HG03095 (cell line): ENCODE measurements around the gene SCUBE1.

Experiments
- ATAC-seq: cut with Tn5 transposase; IDR thresholded peaks from one replicate; pipeline ENCODE4 v1.9.1; 2021; ENCODE audit warnings: moderate library complexity; ENCODE audit not compliant: unreplicated experiment

The SCUBE1 gene

GRCh38 chr22:43267332-43267980, 75.7 kb downstream of the SCUBE1 start:
- no peak for ATAC-seq

- no peak for ATAC-seq
These were observed 77.1 kb downstream of the SCUBE1 start for GRCh38 chr22:43266076-43266475.

- peak; percentile 60 for ATAC-seq
These were observed 79.3 kb downstream of the SCUBE1 start for GRCh38 chr22:43263645-43264514.

GRCh38 chr22:43262990-43263644, 80.1 kb downstream of the SCUBE1 start:
- no peak for ATAC-seq

DNA sequence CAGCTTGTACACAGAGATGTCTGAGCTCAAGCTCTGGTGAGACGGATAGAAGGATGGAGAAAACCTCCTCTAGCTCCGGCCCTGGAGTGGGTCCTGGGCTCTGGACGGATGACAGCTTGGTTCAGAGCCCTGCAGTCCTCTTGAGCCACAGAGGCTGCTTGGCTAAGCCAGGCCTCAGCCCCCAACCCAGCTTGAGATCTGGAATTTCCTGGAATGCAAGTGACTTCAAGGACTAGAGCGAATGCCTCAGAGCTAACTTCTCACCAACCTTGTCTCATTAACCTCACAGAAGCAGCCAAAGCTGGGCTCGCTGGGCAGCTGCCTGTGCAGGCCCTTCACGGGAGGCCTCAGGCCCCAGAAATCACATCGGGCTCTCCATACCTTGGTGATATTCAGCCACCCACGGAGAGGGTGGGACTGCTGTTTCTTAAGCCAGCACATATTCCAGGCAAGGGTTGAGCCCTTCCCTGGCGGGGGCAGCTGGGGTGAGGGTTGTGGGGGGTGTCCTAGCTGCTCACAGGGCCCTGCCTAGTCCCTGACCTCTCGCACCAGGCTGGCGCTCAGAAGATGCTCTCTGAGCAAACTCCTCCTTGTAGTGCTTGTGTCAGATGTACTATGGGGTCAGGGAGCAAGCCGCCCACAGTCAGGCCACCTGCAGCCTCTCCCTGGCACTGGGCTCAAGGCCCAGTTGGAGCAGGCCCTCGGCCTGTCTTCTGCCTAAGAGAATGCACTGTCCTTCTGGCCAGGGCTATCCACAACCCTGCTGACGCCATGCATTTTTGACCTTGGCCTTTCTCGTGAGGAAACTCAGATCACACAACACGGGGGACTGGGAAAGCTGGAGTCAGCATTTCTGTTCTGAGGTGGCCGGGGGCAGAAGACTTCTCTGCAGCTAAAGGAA, 82.6 kb downstream of the SCUBE1 start:
- no peak for ATAC-seq

GRCh38 chr22:43257961-43258360, 85.2 kb downstream of the SCUBE1 start:
- ATAC-seq, result no peak

DNA sequence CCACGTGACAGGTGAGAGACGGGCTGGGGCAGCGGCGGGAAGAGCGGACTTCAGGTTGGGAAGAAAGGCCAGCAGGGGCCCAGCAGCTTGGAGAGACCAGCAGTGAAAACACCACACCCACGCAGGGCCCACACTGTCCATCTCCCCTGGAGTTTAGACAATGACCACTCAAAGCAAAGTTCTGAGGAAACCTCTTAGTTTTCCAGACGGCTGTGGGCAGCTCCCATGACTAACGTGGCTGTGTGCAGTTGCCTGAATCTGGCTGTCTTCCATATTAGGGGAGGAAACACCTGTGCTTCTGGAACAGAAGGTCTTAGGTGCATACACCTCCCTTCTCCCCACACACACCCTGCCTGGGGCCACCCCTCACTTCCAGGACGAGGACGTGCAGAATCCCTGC, 85.6 kb downstream of the SCUBE1 start:
- ATAC-seq, result no peak

DNA sequence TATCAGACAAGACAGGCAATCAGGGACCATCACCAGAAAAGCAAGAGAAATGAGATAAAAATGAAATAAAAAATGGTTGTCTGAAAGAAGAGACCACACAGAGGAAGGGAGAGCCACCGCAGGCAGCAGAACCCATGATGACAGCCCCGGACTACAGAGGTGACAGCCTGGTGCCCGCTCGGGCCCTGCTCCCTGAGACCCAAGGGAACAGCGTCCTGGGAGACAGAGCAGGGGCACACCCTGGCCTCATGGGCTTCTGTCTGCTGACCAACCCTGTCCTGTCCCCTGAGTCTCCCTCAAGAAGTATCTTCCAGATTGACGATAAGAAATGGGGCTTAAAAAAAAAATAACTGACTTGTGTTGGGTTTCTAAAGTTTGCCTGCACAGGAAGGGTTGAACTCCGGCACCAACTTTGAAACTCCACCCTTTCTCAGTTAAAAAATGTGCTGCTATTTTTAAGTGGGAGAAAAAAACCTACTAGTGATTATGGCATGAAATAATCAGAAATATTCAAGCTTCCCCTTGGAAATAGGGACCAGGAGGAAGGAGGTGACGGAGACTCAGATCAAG, 86.1 kb downstream of the SCUBE1 start:
- ATAC-seq, result no peak

GRCh38 chr22:43256569-43256968, 86.6 kb downstream of the SCUBE1 start:
- no peak for ATAC-seq

- ATAC-seq, result no peak
These were observed 87.9 kb downstream of the SCUBE1 start for GRCh38 chr22:43255299-43255698.

- no peak for ATAC-seq
These were observed 89.3 kb downstream of the SCUBE1 start for GRCh38 chr22:43253839-43254238.

DNA sequence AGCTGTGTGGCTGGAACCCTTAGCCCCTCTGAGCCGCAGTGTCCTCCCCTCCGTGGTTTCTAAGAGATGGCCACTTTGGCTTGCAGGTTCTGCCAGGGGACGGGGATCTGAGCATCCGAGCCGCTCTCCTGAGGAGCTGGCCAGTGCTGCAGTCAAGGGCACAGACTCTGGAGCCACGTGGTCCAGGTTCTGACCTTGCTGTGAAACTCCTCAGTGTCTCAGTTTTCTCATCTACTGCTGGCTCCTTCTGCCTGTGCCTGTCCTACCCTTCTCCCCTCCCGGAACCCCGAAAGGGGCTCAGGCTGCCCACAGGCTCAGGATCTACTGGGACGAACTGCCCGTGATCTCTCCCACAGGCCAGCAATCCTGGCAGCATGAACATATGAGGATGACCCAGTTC, 90.9 kb downstream of the SCUBE1 start:
- ATAC-seq, result no peak

- no peak for ATAC-seq
These were observed 93.2 kb downstream of the SCUBE1 start for GRCh38 chr22:43249789-43250471.

- ATAC-seq, result no peak
These were observed 95.5 kb downstream of the SCUBE1 start for GRCh38 chr22:43247546-43248260.

DNA sequence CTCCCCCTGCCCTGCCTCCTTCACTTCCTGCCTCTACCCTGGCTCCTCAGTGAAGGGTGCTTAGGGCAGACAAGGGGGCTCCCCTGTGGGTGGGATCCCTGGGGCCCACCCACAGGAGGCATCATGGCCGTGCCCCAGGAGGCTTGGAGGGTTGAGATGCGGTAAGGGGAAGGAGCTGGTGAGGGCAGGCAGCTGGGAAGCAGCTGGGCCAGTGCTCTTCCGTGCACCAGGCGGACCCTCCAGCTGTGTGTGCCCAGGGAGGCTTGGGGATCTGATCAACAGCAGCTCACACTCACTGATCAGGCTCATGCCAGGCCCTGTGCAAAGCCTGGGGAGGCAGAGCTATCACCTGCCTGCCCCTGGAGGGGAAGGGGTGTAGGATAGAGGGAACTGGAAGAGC, 97.0 kb downstream of the SCUBE1 start:
- no peak for ATAC-seq

- no peak for ATAC-seq
These were observed 97.5 kb downstream of the SCUBE1 start for GRCh38 chr22:43245717-43246116.

DNA sequence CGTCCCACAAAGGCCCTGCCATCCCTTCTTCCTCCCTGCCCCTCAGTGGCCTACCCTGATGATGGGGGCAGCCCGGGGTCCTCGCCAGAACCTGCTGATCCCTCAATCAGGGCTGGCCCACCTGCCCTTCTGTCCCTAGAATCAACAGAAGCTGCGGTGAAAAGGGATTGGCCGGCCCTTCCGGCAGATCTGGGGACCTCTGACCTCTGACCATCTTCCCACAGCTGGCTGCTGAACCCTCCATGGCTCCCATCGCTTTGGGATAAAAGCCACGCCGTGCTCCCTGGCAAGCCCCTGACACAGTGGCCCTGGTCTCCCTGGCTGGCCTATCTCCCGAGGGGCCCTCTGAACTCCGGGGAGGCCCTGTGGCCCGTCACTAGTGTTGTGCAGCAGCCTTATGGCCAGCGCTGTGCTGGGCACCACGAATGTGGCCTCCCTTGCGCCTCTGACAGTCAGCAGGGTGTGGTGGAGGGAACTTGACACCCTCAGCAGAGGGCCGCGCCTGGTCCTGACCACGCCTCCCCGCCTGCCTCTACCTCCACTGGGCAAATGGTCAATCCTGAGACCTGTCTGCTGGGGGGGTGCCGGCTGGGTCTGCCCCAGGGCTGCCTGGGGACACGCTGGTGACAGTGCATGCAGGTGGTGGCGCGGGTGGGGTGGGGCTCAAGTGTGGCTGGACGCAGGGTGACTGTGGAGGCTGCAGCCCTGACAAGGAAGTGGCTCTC, 98.2 kb downstream of the SCUBE1 start:
- ATAC-seq, result no peak

DNA sequence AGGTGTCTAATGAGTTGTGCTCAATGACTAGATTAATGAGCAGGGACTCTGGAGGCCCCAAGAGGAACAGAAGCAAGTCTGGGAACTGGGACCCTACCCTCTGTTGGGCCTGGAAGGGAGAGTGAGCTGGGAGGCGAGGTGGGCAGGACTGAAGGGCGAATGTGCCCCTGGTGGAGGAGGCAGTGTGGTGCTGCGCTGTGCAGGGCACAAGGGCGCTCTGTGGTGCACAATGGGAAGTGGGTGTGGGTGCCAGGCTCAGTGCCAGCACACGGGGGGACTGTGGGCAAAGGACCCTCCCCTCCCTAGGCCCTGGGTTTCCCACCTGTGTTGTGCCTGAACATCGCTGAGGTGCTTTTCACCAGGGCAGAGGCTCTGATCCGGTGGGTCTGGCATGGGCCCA, 98.8 kb downstream of the SCUBE1 start:
- ATAC-seq, result no peak

GRCh38 chr22:43243324-43243723, 99.8 kb downstream of the SCUBE1 start:
- no peak for ATAC-seq
